PC-9 (cell line): ENCODE measurements around the gene VCL.

ENCODE experiments used
- EZH2 ChIP-seq: fragments of 200-600 bp; sonication (generic); IDR thresholded peaks from 2 replicates; pipeline ENCODE4 v1.8.0; 2017; ENCODE audit warnings: antibody characterized with exemption, low read depth
- TF ChIP-seq, protein P1 (sequence below): fragments of 200-600 bp; sonication (generic); conservative IDR thresholded peaks from 2 replicates; pipeline ENCODE4 v1.6.1; 2017; ENCODE audit warnings: mixed run types, antibody characterized with exemption, mild to moderate bottlenecking, moderate library complexity

DNA sequence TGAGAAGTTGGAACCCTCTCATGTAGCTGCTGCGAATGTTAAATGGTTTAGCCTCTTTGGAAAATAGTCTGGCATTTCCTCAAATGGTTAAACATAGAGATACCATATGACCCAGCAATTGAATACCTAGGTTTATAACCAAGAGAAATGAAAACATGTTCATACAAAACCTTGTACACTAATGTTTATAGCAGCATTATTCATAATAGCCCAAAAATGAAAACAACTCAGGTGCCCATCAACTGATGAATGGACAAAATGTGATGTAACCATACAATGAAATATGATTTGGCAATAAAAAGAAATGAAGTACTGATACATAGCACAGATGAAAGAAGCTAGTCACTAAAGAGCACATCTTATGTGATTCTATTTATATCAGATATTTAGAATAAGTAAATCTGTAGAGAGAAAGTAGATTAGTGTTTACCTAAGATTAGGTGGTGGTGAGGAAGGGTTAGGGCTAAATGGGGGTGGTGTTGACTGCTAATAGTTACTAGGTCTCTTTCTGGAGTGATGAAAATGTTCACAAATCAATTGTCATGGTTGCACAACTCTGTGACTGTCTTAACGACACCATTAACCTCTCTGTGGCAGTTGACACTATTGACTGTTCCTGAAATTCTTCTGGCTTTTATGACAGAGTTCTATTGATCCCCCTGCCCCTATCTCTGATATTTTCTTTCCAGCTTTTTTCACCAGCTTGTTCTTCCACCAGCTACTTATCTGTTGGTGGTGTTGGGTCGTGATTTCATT is 35.2 kb downstream of the VCL start:
- TF ChIP-seq, protein P1, sequence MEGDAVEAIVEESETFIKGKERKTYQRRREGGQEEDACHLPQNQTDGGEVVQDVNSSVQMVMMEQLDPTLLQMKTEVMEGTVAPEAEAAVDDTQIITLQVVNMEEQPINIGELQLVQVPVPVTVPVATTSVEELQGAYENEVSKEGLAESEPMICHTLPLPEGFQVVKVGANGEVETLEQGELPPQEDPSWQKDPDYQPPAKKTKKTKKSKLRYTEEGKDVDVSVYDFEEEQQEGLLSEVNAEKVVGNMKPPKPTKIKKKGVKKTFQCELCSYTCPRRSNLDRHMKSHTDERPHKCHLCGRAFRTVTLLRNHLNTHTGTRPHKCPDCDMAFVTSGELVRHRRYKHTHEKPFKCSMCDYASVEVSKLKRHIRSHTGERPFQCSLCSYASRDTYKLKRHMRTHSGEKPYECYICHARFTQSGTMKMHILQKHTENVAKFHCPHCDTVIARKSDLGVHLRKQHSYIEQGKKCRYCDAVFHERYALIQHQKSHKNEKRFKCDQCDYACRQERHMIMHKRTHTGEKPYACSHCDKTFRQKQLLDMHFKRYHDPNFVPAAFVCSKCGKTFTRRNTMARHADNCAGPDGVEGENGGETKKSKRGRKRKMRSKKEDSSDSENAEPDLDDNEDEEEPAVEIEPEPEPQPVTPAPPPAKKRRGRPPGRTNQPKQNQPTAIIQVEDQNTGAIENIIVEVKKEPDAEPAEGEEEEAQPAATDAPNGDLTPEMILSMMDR: no peak
- no peak for TF ChIP-seq EZH2
